GM13976 (cell line): ENCODE data around the gene SUN5.

Experiments
- DNase-seq: peaks from one replicate; pipeline ENCODE4 v3.0.0; 2012; ENCODE audit warnings: low spot score
- CTCF ChIP-seq: IDR thresholded peaks from 2 replicates; pipeline ENCODE4 v1.5.1; 2012; ENCODE audit warnings: borderline replicate concordance, mild to moderate bottlenecking; ENCODE audit not compliant: insufficient read depth; ENCODE audit errors: extremely low read depth, missing control alignments, control extremely low read depth
- in situ Hi-C: fragments of 300-500 bp; cut with MboI; formaldehyde crosslinking; loops from one replicate; pipeline ENCODE4 v1.12.0; 2022; ENCODE audit warnings: low sequenced_read_pairs, mixed read lengths, inconsistent platforms; ENCODE audit not compliant: unreplicated experiment

The SUN5 gene

DNA sequence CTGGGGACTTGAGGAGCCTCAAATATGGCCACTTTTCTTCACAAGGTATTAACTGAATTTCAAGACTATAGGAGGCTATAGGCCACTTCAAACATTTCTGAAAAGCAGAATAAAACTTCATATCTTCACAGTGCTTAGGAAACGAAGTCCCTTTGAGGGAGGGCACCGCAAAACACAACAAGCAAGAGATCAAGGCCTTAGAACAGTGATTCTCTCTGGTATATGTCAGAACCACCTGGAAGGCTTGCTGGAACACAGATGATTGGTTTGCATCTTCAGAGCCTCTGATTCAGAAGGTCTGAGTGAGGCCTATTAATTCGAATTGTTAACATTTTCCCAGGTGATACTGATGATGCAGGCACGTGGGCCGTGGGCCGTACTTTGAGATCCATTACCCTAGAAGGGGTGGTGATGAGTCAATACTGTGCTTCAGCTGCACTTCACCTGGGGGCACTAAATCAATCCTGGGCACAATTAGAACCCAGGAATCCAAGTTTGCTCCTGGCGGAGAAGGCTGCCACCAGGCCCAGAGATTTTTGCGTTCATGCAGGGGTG lies 10.7 kb downstream of the SUN5 start:
- no peak for DNase-seq
- TF ChIP-seq CTCF, result no peak
- in situ Hi-C loops, result no loop called here

DNA sequence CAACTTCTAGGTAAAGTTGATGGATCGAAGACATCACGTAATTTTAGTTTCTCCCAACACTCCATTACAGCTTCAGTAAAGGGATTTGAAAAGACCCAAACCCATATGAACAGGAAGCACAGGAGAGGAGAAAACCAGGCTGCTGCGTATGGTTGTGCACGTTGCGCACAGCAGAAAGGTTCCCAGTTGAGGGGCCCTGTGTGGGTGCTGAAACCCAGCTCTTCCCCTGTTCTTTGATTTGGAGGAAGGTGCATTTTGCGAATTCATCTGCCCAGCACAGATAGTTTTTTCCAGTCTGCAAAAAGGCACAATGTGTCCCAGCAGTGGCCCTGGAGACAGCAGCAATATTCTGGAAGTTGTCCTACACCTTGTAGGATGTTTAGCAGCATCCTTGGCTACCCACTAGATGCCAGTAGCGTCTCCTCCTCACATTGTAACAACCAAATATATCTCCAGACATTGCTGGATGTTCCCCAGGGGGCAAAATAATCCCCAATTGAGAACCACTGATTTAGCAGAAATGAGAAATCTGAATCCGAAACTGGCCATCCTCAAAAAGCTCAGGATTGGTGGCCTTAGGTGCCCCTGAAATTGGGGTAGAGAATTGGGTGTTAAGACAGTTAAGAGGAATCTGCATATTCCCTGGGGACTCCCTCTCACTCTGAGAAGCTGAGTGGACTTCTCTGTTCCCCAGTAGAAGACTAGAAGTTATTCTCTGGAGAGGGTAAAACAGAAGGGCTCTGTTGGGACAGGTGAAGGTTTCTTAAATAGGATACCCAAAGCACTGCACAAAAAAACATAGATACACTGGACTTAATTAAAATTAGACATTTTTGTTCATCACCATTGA lies 12.2 kb downstream of the SUN5 start:
- no peak for TF ChIP-seq CTCF
- DNase-seq, result no peak
- in situ Hi-C loops, result no loop called here

- in situ Hi-C loops, result no loop called here
- no peak for DNase-seq
- TF ChIP-seq CTCF, result no peak
These were observed 12.8 kb downstream of the SUN5 start for GRCh38 chr20:32991383-32991782.

DNA sequence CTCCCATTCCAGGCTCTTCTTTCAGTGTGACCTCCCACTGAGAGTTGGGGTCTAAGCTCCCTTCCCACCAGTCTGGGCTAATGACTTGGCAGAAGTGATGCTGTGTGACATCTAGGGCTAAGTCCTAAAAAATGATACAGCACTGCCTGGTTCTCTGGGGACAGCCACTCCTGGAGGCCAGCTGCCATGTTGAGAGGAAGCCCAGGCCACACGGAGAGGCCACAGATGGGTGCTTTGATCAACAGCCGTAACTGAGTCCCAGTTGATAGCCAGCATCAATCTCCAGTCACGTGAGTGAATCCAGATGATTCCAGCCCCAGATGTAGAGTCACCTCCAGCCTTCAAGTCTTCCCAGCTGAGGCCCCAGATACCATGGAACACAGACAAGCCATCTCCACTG lies 13.8 kb downstream of the SUN5 start:
- no peak for DNase-seq
- in situ Hi-C loops, result no loop called here
- no peak for TF ChIP-seq CTCF

DNA sequence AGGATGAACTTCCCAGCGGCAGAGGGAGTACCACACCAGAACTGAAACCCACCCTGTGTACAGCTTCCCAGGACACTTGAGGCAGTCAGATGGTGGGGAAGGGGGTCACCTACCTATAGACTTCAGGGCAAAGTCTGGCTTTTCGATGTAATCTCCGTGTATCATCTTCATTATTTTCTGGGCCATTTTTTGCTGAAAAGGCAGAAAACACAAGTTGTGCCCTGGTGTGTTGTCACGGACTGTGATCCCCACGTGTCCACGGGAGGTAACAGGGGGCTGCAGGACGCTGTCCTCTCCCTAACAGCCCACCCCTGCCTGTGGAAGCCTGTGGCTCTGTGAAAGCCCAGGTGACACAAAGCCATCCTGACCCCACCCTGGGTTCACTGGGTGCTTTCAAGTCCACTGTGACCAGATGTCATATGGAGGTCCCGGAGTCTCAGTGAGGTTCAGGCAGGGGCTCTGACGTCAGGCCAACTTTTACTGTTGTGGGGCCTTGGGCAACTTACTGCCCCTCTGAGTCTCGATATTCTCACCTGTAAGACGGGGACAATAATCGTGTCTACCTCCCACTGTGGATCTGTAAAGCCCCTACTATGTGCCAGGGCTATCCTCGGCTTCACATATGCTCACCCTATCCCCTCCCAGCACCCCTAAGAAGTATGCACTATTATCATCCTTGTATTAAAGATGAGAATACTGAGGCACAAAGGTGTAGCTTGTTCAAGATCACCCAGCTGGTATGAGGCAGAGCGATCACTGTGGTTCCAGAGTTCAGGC lies 14.5 kb downstream of the SUN5 start:
- no peak for DNase-seq
- TF ChIP-seq CTCF, result no peak
- in situ Hi-C loops, result no loop called here

DNA sequence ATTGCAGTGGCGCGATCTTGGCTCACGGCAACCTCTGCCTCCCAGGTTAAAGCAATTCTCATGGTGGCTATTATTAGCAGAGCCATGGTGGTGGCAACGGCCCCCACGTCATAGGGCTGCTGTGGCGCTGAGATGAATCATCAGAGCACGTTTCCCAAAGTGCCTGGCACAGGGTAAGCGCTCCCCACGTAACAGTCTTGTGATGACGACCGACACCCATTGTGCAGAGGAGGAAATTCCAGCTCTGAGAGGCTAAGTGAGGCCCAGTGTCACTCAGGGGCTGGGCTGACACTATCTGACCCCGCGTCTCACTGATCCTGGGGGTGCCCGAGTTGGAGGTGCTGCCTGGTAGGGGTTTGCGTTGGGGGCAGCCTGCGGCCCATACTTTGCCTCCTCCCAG lies 16.2 kb downstream of the SUN5 start:
- DNase-seq, result no peak
- in situ Hi-C loops, result no loop called here
- no peak for TF ChIP-seq CTCF
